GM21528 (cell line): ENCODE measurements around the gene RTEL1.
A peak's percentile ranks its signal among the peaks of the same experiment; 100 is the strongest.
"Not testable (repeated sequence)": the region's sequence is repeated elsewhere in the genome, so short reads cannot be mapped to it uniquely, and the experiment has no call there.

Experiments used
- ATAC-seq: cut with Tn5 transposase; IDR thresholded peaks from one replicate; pipeline ENCODE4 v1.9.1; 2021; ENCODE audit warnings: mild to moderate bottlenecking, moderate library complexity; ENCODE audit not compliant: unreplicated experiment, low FRiP score

Gene RTEL1

GRCh38 chr20:63650486-63650885 is 7.6 kb upstream of the RTEL1 start:
- not testable (repeated sequence) for ATAC-seq

GRCh38 chr20:63651942-63652191 is 6.2 kb upstream of the RTEL1 start:
- no peak for ATAC-seq

- ATAC-seq = no peak
These were observed 5.7 kb upstream of the RTEL1 start for GRCh38 chr20:63652192-63652980.

GRCh38 chr20:63653041-63653973 is 4.8 kb upstream of the RTEL1 start, which contains the start of gene STMN3:
Gene STMN3, minus strand, starts transcription at chr20:63653424. Its CDS starts 79 bp downstream, at chr20:63653345.
- ATAC-seq = no peak

- no peak for ATAC-seq
These were observed 4.0 kb upstream of the RTEL1 start for GRCh38 chr20:63653974-63654668.

GRCh38 chr20:63655249-63655648 is 2.9 kb upstream of the RTEL1 start:
- ATAC-seq = no peak

GRCh38 chr20:63656451-63656850 is 1.7 kb upstream of the RTEL1 start:
- no peak for ATAC-seq

GRCh38 chr20:63657260-63657936 is 714 bp upstream of the RTEL1 start:
- ATAC-seq = peak; percentile 1

GRCh38 chr20:63658749-63659187 is 656 bp downstream of the RTEL1 start:
- peak; percentile 26 for ATAC-seq

GRCh38 chr20:63659370-63659769 is 1.3 kb downstream of the RTEL1 start:
- no peak for ATAC-seq

- not testable (repeated sequence) for ATAC-seq
These were observed 2.1 kb downstream of the RTEL1 start for GRCh38 chr20:63660174-63660573.

- no peak for ATAC-seq
These were observed 2.5 kb downstream of the RTEL1 start for GRCh38 chr20:63660622-63661021.

GRCh38 chr20:63661108-63661507 is 3.0 kb downstream of the RTEL1 start:
- ATAC-seq = no peak

GRCh38 chr20:63661959-63662812 is 4.1 kb downstream of the RTEL1 start:
- ATAC-seq = no peak

GRCh38 chr20:63662813-63663189 is 4.7 kb downstream of the RTEL1 start:
- ATAC-seq = no peak

GRCh38 chr20:63663332-63664066 is 5.4 kb downstream of the RTEL1 start:
- ATAC-seq = no peak

- no peak for ATAC-seq
These were observed 6.2 kb downstream of the RTEL1 start for GRCh38 chr20:63664143-63664851.

- ATAC-seq = no peak
These were observed 6.9 kb downstream of the RTEL1 start for GRCh38 chr20:63664861-63665594.
